ENCODE data around the gene DTNB.
"Not testable (repeated sequence)": the region's sequence is repeated elsewhere in the genome, so short reads cannot be mapped to it uniquely, and the experiment has no call there.

DTNB gene

DNA sequence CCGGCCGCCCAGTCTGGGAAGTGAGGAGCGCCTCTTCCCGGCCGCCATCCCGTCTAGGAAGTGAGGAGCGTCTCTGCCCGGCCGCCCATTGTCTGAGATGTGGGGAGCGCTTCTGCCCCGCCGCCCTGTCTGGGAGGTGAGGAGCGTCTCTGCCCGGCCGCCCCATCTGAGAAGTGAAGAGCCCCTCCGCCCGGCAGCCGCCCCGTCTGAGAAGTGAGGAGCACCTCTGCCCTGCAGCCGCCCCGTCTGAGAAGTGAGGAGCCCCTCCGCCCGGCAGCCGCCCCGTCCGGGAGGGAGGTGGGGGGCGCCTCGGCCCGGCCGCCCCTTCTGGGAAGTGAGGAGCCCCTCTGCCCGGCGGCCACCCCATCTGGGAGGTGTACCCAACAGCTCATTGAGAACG lies 32.2 kb upstream of the DTNB start:
- not testable (repeated sequence) for H3K9me3 ChIP-seq (ENCODE audit: control insufficient read depth in 5 of 5, low read length in 5 of 5); H3K27ac ChIP-seq (ENCODE audit: low read depth, low read length); H3K27me3 ChIP-seq (ENCODE audit: control insufficient read depth in 5 of 5, insufficient read depth in 4 of 5, low read length in 5 of 5); H3K4me1 ChIP-seq (ENCODE audit: control insufficient read depth in 5 of 5, insufficient read depth in 5 of 5, low read length in 5 of 5); H3K9ac ChIP-seq (ENCODE audit: low read length in 5 of 5); H3K4me3 ChIP-seq (ENCODE audit: low read depth in 1 of 5, low read length in 5 of 5); H3K36me3 ChIP-seq (ENCODE audit: control insufficient read depth in 5 of 5, insufficient read depth in 5 of 5, low read length in 5 of 5)

DNA sequence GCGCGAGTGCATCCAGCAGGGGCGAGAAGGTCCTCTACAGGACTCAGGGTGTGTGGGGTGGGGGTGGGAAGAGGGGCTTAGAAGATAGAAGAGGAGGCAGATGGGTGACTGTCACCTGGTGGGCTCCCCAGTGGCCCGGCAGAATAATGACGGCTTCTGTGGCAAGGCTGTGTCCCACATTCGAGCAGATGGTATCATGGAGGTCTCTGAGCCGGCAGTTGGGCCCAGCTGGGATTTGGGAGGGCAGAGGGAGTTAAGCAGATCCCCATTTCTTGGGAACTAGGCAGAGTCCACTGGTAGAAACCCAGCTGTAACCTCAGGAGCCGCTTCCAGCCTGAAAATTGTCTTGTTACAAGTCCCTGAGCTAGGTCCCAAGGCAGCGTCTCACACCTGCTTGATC lies 28.4 kb upstream of the DTNB start:
- Histone ChIP-seq H3K27me3 (ENCODE audit: control insufficient read depth in 5 of 5, insufficient read depth in 4 of 5, low read length in 5 of 5) (peaks cover 3 to 11% (median 9%) of the 10 kb centered on the region in 5 donors), H3K36me3 (ENCODE audit: control insufficient read depth in 5 of 5, insufficient read depth in 5 of 5, low read length in 5 of 5) (no peaks in the 10 kb centered on the region), H3K27ac (ENCODE audit: low read depth, low read length) (no peak overlapping the region), H3K4me1 (ENCODE audit: control insufficient read depth in 5 of 5, insufficient read depth in 5 of 5, low read length in 5 of 5) (peaks cover 0 to 10% (median 0%) of the 10 kb centered on the region in 5 donors), H3K4me3 (ENCODE audit: low read depth in 1 of 5, low read length in 5 of 5) (no peak overlapping the region), H3K9me3 (ENCODE audit: control insufficient read depth in 5 of 5, low read length in 5 of 5) (no peaks in the 10 kb centered on the region), H3K9ac (ENCODE audit: low read length in 5 of 5) (no peak overlapping the region)

DNA sequence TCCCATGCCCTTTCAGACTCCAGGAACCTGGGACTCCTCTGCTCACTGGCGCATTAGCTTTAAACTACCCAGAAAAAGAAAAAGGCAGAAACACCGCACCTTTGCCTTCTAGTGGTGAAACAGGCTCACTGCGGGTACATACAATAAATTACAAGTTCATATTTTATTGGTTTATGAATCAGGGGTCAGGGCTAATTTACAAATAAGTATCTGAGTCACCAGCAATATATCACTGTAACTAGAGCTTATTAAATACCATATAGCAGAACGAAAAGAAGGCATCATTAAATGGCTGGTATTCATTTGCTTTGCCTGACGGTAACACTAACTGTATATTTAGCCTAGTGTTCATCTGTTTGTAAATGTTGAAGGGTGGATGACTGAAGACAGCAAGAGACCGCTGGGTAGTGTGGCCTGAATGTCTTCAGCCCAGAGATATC lies 26.9 kb upstream of the DTNB start:
- Histone ChIP-seq H3K36me3 (ENCODE audit: control insufficient read depth in 5 of 5, insufficient read depth in 5 of 5, low read length in 5 of 5) (no peaks in the 10 kb centered on the region), H3K9ac (ENCODE audit: low read length in 5 of 5) (no peak overlapping the region), H3K27me3 (ENCODE audit: control insufficient read depth in 5 of 5, insufficient read depth in 4 of 5, low read length in 5 of 5) (peaks cover 3 to 11% (median 9%) of the 10 kb centered on the region in 5 donors), H3K9me3 (ENCODE audit: control insufficient read depth in 5 of 5, low read length in 5 of 5) (no peaks in the 10 kb centered on the region), H3K27ac (ENCODE audit: low read depth, low read length) (no peak overlapping the region), H3K4me1 (ENCODE audit: control insufficient read depth in 5 of 5, insufficient read depth in 5 of 5, low read length in 5 of 5) (peaks cover 0 to 10% (median 0%) of the 10 kb centered on the region in 5 donors), H3K4me3 (ENCODE audit: low read depth in 1 of 5, low read length in 5 of 5) (no peak overlapping the region)

DNA sequence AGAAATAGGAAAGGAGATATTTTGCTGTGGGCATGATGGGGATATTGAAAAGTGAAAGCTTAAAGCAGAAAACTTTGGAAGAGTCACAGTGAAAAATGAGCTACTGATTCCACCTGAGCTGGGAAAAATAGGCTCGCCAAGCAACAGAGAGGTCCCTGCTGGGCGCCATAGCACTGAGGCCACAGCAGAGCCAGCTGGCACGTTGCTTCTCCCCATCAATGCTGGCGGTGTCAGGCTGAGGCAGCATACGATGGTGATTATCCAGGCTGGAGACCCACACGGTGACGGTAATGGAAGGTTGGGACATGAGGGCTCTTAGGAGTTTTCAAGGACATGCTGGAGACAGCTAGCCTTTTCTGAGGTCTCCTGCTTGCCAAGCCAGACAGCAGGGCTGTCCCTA lies 25.8 kb upstream of the DTNB start:
- Histone ChIP-seq H3K4me1 (ENCODE audit: control insufficient read depth in 5 of 5, insufficient read depth in 5 of 5, low read length in 5 of 5) (peaks cover 0 to 10% (median 0%) of the 10 kb centered on the region in 5 donors), H3K27me3 (ENCODE audit: control insufficient read depth in 5 of 5, insufficient read depth in 4 of 5, low read length in 5 of 5) (peaks cover 3 to 11% (median 9%) of the 10 kb centered on the region in 5 donors), H3K9ac (ENCODE audit: low read length in 5 of 5) (no peak overlapping the region), H3K4me3 (ENCODE audit: low read depth in 1 of 5, low read length in 5 of 5) (no peak overlapping the region), H3K9me3 (ENCODE audit: control insufficient read depth in 5 of 5, low read length in 5 of 5) (no peaks in the 10 kb centered on the region), H3K36me3 (ENCODE audit: control insufficient read depth in 5 of 5, insufficient read depth in 5 of 5, low read length in 5 of 5) (no peaks in the 10 kb centered on the region), H3K27ac (ENCODE audit: low read depth, low read length) (no peak overlapping the region)

GRCh38 chr2:25698752-25699151 lies 25.4 kb upstream of the DTNB start:
- Histone ChIP-seq H3K9me3 (ENCODE audit: control insufficient read depth in 5 of 5, low read length in 5 of 5) (no peaks in the 10 kb centered on the region), H3K27me3 (ENCODE audit: control insufficient read depth in 5 of 5, insufficient read depth in 4 of 5, low read length in 5 of 5) (peaks cover 3 to 11% (median 9%) of the 10 kb centered on the region in 5 donors), H3K36me3 (ENCODE audit: control insufficient read depth in 5 of 5, insufficient read depth in 5 of 5, low read length in 5 of 5) (no peaks in the 10 kb centered on the region), H3K4me1 (ENCODE audit: control insufficient read depth in 5 of 5, insufficient read depth in 5 of 5, low read length in 5 of 5) (peaks cover 0 to 10% (median 0%) of the 10 kb centered on the region in 5 donors), H3K4me3 (ENCODE audit: low read depth in 1 of 5, low read length in 5 of 5) (no peak overlapping the region), H3K27ac (ENCODE audit: low read depth, low read length) (no peak overlapping the region), H3K9ac (ENCODE audit: low read length in 5 of 5) (no peak overlapping the region)

DNA sequence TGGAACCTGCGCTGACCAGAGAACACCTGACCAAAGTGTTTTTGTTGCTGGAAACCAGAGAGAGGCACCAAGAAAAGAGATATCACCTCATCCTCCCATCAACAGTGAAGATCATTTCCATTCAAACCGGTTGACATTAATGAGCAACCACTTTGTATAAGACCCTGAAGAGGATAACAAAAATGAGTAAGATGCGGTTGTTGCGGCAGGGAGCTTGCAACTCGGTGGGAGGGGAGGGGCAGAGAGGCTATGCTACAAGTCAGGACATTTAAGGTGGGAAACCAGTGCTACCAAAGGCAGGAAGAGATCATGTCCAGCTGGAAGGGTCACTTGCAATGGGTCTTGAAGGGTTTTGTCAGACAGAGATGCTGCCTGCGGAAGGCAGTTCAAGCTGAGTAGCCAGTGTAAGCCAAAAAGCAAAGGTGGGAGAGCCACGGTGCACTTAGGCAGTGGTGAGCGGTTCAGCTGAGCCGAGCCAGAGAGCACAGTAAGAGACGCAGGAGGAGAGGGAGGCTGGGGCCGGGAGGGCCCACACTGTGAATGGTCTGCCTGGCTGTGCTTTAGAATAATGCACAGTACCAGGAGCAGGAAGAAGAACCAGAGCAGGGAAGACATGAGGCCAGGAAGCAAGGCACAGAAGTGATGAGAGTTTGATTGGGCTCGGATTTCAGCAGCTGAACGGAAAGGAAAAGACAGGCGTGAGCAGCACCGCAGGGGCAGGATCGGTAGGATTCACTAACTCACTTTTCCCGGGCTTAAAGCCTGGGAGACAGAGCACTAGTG lies 24.4 kb upstream of the DTNB start:
- Histone ChIP-seq H3K27me3 (ENCODE audit: control insufficient read depth in 5 of 5, insufficient read depth in 4 of 5, low read length in 5 of 5) (peaks cover 3 to 11% (median 9%) of the 10 kb centered on the region in 5 donors), H3K4me1 (ENCODE audit: control insufficient read depth in 5 of 5, insufficient read depth in 5 of 5, low read length in 5 of 5) (peaks cover 0 to 10% (median 0%) of the 10 kb centered on the region in 5 donors), H3K9ac (ENCODE audit: low read length in 5 of 5) (no peak overlapping the region), H3K9me3 (ENCODE audit: control insufficient read depth in 5 of 5, low read length in 5 of 5) (no peaks in the 10 kb centered on the region), H3K36me3 (ENCODE audit: control insufficient read depth in 5 of 5, insufficient read depth in 5 of 5, low read length in 5 of 5) (no peaks in the 10 kb centered on the region), H3K27ac (ENCODE audit: low read depth, low read length) (no peak overlapping the region), H3K4me3 (ENCODE audit: low read depth in 1 of 5, low read length in 5 of 5) (no peak overlapping the region)

DNA sequence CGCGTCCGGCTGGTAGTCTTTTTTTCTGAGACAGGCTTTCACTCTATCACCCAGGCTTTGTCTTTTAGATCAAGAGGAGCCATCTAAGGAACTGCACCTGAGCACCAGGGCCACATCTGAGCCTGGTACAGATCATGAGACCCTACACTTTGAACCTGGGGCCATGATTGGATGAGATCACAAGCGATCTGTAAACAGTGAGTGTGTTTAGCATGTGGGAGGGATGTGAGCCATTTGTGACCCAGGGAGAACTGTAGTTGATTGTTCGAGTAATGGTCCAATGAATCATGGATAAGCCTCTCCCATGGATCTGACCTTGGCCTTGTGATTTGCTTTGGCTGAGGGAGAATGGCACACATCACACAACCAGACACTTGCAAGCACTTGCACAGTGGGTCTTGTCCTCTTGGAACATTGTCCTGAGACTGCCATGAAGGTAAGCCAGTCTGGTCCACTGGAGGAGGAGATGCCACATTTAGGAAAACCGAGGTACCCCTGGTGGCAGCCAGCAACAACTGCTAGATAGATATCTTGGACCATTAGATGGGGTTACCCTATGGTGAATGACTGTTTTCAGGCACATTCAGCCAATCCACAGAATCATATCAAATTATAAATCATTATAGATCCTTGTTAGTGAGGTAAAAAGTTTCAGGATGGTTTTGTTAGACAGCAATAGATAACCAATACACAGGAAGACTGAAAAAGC lies 19.5 kb upstream of the DTNB start:
- no peak overlapping the region for H3K27ac ChIP-seq (ENCODE audit: low read depth, low read length)

DNA sequence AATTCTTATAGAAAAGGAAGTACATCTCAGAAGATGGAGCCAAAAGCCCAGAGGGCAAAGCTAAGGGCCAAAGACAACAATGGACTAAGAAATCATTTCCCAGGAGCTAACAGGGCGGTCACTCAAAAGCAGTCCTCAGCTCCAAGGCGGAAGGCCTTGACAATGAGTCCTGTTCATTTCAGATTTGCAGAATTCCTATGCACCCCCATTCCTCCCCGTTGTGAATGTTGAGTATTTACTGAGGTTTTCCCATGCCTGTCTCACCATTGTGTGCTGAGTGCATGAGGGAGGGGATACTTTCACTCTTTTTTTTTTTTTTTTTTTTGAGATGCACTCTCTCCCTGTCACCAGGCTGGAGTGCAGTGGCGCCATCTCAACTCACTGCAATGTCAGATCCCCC lies 18.8 kb upstream of the DTNB start:
- Histone ChIP-seq H3K9ac (ENCODE audit: low read length in 5 of 5) (no peak overlapping the region), H3K4me3 (ENCODE audit: low read depth in 1 of 5, low read length in 5 of 5) (no peak overlapping the region), H3K9me3 (ENCODE audit: control insufficient read depth in 5 of 5, low read length in 5 of 5) (no peaks in the 10 kb centered on the region), H3K27me3 (ENCODE audit: control insufficient read depth in 5 of 5, insufficient read depth in 4 of 5, low read length in 5 of 5) (peaks cover under 1 to 3% (median 2%) of the 10 kb centered on the region in 5 donors), H3K4me1 (ENCODE audit: control insufficient read depth in 5 of 5, insufficient read depth in 5 of 5, low read length in 5 of 5) (no peaks in the 10 kb centered on the region), H3K36me3 (ENCODE audit: control insufficient read depth in 5 of 5, insufficient read depth in 5 of 5, low read length in 5 of 5) (no peaks in the 10 kb centered on the region), H3K27ac (ENCODE audit: low read depth, low read length) (no peak overlapping the region)

More for the DNA sequence above, 19.5 kb upstream of the DTNB start:
- Histone ChIP-seq H3K4me3 (ENCODE audit: low read depth in 1 of 5, low read length in 5 of 5) (no peak overlapping the region), H3K9ac (ENCODE audit: low read length in 5 of 5) (no peak overlapping the region), H3K36me3 (ENCODE audit: control insufficient read depth in 5 of 5, insufficient read depth in 5 of 5, low read length in 5 of 5) (no peaks in the 10 kb centered on the region), H3K4me1 (ENCODE audit: control insufficient read depth in 5 of 5, insufficient read depth in 5 of 5, low read length in 5 of 5) (peaks cover 0 to 2% (median 0%) of the 10 kb centered on the region in 5 donors), H3K27me3 (ENCODE audit: control insufficient read depth in 5 of 5, insufficient read depth in 4 of 5, low read length in 5 of 5) (peaks cover 3 to 7% (median 5%) of the 10 kb centered on the region in 5 donors), H3K9me3 (ENCODE audit: control insufficient read depth in 5 of 5, low read length in 5 of 5) (no peaks in the 10 kb centered on the region)

DNA sequence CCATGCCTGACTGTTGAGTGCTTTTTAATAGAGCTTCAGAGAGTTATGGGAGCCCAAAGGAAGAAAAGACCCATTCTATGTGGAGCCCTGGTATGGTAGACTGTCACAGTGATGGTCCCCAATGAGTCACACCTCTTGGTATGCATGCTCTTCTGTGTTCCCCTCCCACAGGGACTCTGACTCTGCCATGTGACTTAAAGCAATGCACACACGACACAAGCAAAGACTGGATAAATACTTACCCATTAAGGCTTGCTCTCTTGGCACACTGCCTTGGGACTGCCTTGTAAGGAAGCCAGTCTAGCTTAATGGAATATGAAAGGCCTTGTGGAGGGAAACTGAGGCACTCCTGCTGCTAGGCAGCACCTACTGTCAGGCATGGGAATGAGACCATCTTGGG lies 16.7 kb upstream of the DTNB start:
- Histone ChIP-seq H3K27me3 (ENCODE audit: control insufficient read depth in 5 of 5, insufficient read depth in 4 of 5, low read length in 5 of 5) (no peaks in the 10 kb centered on the region), H3K9me3 (ENCODE audit: control insufficient read depth in 5 of 5, low read length in 5 of 5) (no peaks in the 10 kb centered on the region), H3K9ac (ENCODE audit: low read length in 5 of 5) (no peak overlapping the region), H3K27ac (ENCODE audit: low read depth, low read length) (no peak overlapping the region), H3K4me3 (ENCODE audit: low read depth in 1 of 5, low read length in 5 of 5) (no peak overlapping the region), H3K4me1 (ENCODE audit: control insufficient read depth in 5 of 5, insufficient read depth in 5 of 5, low read length in 5 of 5) (no peaks in the 10 kb centered on the region), H3K36me3 (ENCODE audit: control insufficient read depth in 5 of 5, insufficient read depth in 5 of 5, low read length in 5 of 5) (no peaks in the 10 kb centered on the region)

DNA sequence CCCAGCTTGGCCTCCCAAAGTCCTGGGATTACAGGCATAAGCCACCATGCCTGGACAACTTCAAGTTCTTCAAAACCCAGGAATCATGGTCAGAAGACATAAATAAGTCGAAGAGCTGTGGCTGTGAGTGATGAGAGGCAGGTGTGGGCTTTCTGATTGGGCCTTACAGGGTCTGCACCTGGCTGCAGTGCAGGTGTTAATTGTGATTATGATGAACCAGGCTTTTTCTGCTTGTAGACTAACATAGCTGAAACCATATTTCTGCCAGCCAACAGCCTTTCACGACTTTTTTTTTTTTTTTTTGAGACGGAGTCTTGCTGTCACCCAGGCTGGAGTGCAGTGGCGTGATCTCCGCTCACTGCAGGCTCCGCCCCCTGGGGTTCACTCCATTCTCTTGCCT lies 14.9 kb upstream of the DTNB start:
- H3K9ac ChIP-seq (ENCODE audit: low read length in 5 of 5) = no peak overlapping the region
- H3K9me3 ChIP-seq (ENCODE audit: control insufficient read depth in 5 of 5, low read length in 5 of 5) = no peaks in the 10 kb centered on the region
- no peaks in the 10 kb centered on the region for H3K27me3 ChIP-seq (ENCODE audit: control insufficient read depth in 5 of 5, insufficient read depth in 4 of 5, low read length in 5 of 5)
- H3K36me3 ChIP-seq (ENCODE audit: control insufficient read depth in 5 of 5, insufficient read depth in 5 of 5, low read length in 5 of 5) = no peaks in the 10 kb centered on the region
- H3K4me1 ChIP-seq (ENCODE audit: control insufficient read depth in 5 of 5, insufficient read depth in 5 of 5, low read length in 5 of 5) = no peaks in the 10 kb centered on the region
- no peak overlapping the region for H3K27ac ChIP-seq (ENCODE audit: low read depth, low read length)
- H3K4me3 ChIP-seq (ENCODE audit: low read depth in 1 of 5, low read length in 5 of 5) = no peak overlapping the region

Data from subcutaneous abdominal adipose tissue (tissue), 5 donors.